Activated gamma-delta T cell (primary cell): Measurements from ENCODE around the gene STAMBP.
"Not testable (repeated sequence)": the region's sequence is repeated elsewhere in the genome, so short reads cannot be mapped to it uniquely, and the experiment has no call there.

Source experiments
- DNase-seq: peaks from one replicate; lab custom pipeline; 2025; lab: John Stamatoyannopoulos, UW

Gene STAMBP

DNA sequence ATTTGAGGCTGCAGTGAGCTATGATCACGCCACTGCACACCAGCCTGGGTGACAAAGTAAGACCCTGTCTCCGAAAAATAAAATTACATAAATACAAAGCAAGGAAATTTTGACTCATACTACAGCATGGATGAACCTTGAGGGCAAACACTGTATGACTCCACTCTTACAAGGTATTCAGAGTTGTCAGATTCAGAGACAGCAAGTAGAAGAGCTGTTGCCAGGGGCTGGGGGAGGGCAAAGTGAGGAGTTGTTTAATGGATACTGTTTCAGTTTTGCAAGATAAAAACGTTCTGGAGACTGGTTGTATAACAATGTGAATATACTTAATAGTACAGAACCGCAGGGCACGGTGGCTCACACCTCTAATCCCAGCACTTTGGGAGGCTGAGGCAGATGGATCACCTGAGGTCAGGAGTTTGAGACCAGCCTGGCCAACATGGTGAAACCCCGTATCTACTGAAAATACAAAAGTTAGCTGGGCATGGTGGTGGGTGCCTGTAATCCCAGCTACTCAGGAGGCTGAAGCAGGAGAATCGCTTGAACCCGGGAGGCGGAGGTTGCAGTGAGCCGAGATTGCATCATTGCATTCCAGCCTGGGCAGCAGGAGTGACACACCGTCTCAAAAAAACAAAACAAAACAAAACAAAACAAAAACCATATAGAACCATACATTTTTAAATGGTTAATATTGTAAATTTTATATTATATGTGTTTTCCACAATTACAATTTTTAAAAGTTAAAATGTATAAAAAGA, 59.0 kb downstream of the STAMBP start:
- not testable (repeated sequence) for DNase-seq

DNA sequence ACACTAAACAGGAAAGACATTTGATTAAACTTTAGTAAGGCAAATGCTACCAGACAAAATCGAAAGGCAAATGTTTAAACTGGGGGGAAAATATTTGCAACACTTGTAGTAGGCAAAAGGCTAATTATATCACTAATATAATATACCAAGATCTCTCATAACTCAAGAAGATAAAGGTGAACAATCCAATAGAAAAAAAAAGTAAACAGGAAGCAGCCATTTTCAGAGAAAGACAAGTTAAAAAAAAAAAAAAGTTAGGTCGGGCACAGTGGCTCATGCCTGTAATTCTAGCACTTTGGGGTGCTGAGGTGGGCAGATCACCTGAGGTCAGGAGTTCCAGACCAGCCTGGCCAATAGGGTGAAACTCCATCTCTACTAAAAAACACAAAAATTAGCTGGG, 59.6 kb downstream of the STAMBP start:
- DNase-seq = no peak

DNA sequence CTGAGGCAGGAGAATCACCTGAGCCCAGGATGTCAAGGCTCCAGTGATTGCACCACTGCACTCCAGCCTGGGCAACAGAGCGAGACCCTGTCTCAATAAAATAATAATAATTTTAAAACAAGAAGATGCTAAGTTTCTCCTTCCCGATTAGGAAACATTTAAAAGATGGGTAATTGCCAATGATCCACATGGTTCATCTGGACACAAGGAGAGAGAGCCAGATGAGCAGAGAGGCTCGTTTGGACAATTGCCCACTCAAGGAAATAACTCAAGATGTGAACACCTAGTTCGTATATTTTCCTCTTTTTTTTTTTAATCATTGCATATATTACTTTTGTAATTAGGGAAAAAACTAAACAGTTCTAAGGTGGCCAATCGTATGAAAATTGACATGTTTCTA, 60.4 kb downstream of the STAMBP start:
- no peak for DNase-seq

DNA sequence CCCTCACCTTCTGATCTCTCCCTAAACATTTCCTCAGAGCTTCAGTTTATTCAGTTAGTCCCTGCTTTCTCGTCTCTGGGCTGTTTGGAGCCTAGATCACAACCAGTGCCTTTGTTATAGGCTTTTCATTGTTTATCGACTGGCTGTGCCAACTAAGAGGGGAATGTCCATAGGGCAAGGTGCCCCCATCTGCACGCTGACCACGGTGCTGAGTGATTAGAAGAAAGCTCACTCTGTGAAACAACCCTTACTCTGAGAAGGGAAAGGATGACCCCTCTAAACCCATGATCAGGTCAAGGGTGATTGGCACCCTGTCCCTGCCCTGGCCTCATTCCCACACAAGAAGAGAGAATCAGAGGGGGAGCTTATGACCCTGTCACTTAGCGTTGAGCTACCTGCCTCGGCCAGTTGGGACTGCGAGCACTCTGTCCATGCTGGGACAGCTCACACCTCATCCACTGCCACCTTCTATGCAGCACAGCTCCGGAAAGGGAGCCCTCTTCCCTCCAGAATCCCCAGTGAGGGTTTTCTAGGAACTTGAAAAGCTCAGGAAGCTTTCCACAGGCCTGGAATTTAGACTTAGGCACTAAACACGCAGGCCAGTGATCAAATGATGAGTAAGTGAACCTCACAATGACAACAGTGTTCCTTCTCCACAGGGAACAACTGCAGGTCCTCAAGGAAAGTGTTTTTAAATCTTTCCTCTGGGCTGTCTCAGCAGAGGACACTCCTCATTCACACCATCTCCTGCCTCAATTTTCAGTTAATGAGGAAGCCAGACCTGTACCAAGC, 61.7 kb downstream of the STAMBP start:
- DNase-seq = no peak

DNA sequence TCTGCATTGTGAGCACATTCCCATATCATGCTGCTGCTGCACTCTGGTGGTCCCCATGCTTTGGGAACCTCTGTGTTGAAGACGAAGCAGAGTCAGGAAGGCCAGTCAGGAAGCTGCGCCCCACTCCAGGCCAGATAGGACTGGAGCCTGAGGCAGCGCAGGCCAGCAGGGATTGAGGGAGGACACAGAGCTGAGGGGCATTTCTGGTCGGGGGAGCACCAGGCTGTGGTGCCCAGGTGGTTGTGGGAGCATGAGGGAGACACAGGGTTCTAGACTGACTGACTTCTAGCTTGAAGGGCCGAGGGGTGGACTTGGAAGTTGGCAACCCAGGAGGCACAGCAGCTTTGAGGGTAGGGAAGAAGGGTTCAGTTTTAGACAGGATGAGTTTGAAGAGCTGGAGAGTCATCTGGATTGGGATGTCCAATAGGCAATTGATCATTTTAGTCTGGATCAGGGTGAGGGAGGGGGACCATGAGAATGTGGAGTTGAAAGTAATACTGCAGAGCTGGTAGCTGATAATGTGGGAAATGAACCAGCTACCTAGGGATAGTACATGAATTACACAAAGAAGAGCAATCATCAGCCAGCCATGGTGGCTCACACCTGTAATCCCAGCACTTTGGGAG, 62.6 kb downstream of the STAMBP start:
- no peak for DNase-seq

DNA sequence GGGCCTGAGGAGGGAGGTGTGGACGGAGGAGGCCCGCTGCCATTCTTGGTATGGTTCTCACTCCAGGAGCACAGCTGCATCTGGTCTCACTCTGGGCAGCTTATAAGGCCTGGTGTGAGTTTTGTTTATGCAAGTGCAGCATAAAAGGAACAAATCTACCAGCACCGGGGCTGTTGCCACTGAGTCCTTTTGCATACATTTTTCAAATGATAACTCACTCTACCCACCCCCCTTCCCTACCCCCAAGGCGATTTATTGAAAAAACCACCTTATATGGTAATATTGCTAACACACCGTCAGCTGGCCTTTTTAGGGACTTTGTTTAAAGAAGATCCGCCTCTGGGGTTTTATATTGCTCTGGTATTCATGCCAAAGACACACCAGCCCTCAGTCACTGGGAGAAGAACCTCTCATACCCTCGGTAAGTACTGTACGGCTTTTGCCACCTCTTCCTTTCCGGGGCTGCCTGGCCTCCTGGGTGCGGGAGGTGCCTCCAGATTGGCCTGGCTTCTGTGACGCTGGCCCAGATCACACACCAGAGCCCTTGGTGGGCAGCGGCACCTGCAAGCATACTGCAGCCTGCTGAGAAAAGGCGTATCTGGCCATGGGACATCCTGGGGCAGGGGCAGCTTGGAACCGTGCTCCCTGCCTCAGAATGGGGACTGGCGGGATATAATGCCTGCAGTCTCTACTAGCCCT, 64.0 kb downstream of the STAMBP start, which contains the start of gene ACTG2:
Gene ACTG2, plus strand, starts transcription at position 378 of the 699 bp plus-strand sequence. CDS start 8,304 bp downstream, outside the sequence.
- DNase-seq = no peak

DNA sequence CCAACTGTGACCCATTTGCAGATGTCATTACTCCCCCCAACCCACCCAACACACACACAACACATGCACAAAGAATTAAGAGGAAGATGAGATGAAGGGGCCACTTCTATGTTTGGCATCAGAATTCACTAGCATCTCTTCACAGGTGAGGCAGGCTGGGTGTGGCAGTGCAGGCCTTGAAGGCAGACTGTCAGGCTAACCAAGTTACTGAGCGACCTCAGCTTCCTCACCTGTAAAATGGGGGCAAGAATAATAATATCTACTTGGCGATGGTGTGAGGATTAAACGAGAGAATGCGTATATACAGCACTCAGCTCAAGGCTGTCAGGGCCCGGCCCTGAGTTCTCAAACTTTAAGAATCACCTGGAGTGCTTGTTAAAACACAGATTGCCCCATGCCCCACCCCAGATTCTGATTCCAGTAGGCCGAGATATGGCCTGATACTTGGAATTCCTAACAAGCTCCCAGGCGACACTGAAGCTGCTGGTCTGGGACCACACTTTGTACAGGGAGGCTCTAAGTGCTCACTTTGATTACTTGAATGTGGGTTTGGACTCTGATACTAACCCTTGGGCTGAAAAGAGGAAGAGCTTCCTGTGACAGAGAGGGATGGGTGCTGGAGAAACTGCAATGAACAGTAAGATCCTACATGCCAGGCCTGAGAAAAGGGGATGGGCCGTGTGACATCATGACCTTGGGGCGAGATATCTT, 65.2 kb downstream of the STAMBP start:
- no peak for DNase-seq

DNA sequence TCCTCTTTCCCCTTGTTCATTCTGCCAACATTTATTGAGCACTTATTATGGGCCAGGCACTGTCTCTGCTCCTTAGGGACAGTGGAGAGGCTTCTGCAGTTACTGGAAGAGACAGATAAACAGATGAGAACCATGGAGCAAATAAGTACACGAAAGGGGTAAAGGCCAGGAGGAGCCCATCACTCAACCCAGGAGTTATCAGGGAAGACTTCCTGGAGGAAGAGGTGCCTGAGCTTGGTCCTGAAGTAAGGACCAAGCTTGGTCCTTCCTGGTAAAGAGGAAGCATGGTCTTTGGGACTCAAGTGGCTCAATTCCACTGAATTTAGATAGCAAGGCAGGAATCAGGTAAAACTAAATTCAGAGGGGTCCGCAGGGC, 65.7 kb downstream of the STAMBP start:
- DNase-seq = no peak

DNA sequence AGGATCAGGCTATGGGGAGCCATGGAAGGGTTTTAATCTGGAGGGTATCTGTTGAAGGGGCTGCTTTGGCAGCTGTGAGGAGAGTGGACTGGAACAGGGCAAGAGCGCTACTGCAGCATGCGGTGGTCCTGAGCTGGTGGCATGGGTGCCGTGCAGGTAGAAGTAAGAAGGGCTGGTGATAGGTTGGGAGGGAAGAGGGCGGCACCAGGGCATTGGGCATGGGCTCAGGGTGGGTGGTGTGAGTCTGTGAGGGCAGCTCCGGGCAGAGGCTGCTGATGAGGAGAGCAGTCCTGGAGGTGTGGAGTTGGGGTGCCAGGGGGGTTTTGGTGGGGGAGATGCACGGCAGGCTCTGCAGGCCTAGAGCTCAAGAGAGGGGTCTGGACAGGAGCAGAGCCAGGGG, 66.1 kb downstream of the STAMBP start:
- DNase-seq = no peak

DNA sequence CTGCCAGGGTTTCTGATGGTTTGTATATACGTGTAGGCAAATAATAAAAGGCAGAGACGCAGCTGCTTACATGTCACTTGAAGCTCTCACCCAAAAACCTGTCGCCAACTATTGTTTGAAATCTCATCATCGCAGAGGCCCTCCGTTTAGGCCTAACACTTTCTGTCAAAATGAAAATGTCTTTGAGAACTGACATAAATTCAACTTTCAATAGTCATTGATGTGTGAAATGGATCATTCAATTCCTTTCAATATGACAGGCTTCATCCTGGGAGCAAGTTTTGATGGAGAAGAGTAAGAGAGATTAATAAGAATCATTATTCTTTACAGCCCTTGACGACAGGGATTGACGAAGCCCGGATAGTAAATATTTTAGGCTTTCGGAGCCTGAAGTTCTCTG, 66.7 kb downstream of the STAMBP start:
- no peak for DNase-seq

DNA sequence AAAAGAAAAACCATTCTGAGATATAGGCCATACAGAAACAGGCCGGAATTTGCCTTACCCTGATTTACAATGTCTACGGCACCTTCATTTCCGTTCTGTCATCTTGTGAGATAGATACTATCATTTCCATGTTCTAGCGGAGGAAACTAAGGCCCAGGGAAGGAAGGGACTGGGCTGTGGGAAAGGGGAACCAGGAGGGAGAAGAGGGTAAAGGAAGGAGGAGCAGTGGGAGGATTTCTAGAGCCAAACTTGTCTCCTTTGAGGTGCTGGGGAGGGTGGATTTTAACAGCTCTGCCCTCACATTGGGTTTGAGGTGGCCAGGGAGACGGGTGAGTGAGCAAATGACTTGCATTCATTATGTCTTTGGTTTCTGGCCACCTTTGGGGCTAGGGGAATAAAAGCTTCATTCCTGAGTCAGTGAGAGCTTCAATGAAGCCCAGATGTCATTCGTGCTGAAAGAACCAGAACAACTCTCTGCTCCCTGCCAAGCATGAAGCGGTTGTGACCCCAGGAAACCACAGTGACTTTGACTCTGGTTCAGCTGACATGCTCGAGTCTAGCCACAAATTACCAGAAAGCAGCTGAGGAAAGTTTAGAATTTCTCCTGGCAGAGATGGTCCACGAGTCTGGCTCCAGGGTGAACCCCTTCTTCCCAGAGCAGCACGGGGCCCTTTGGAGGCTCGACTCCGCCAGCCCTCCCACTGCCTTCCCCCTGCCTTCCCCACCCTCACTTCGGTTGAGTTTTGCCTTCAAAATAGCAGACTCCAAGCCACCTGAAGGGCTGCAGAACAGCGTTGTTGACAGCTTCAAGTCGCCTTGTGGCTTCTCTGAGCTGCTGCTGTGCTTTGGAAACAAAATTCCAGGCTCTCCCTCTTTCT, 67.8 kb downstream of the STAMBP start:
- DNase-seq = no peak

DNA sequence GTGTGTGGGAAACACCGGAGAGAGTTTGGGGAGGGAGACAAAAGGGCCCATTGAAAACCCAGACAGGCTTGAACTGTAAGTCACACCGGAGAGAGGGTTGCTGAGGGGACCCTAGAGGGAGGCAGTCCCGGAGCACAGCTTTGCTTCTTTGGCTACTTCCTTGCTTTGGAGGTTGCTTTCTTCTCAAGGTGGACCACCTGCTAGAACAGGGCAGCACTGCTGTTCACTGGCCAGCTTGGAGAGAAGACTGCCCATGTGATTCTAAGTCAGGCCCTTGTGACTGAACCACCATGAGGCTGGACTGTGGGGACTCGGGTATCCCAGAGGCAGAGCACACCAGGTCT, 68.5 kb downstream of the STAMBP start:
- DNase-seq = no peak

DNA sequence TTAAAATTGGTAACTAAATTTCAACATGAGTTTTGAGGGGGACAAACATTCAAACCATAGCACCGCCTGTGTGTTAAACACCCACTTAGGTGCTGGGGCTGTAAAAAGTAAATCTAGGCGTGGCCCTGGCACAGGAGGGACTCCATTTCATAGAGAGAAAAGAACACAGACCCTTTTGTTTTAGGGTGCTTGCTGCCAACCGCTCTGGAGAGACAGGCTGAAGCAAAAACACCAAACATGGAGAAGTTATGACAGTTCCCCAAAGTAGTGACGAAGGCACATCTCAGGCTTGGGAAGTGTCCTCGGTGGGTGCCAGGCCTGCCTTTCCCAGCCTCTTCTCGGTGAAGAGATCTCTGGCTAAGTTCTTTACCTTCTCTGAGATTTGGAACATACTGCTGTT, 69.2 kb downstream of the STAMBP start:
- no peak for DNase-seq

DNA sequence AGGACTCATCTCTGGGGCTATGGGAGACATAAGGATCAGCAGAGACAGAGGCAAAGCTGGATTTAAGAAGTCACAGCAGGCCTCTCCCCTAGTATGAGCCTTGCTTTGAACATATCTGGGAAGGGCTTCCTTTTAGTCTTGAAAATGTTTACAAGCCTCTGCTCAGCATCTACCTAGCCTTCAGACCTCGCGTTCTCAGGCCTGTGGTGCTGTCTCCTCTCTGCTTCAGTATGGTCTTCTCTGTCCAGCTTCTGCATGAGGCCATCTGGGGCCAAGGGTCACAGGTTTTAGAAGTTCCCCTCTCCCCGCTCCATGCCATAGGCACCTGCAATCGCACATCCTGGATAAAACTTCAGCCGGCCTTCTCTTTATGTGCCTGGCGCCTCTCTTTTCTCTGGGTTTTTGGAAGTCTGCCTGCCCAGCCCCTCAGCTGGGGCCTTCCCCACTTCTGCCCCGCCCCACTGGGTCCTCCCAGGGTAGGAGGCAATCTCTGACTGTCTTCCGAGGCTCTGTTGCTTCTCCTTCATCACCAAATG, 71.1 kb downstream of the STAMBP start:
- no peak for DNase-seq

DNA sequence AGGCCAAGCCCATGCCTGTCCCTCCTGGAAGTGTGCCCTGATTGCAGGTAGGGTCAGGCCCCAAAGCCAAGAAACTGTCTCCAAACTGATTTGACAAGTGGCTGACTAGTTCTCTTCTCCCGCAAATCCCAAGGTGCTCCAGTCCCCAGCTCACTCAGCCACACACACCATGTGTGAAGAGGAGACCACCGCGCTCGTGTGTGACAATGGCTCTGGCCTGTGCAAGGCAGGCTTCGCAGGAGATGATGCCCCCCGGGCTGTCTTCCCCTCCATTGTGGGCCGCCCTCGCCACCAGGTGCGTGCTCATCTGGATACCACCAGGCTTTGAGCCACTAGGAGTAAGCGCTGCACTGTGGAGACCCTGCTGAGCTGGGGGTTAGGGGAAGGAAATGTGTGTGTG, 72.4 kb downstream of the STAMBP start:
- DNase-seq = no peak

DNA sequence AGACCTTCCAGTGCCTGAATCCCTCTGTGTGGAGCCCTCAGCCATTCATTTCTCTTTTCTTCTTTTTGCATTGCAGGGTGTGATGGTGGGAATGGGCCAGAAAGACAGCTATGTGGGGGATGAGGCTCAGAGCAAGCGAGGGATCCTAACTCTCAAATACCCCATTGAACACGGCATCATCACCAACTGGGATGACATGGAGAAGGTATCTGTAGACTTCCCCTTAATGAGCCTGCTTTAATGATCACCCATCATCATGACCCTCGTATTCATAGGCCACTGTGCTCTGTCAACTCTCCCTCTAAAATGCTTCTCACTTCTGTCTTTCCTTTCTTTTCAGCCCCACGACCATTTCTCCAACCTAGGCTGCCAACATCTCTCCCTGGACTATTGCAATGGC, 73.5 kb downstream of the STAMBP start:
- DNase-seq = no peak

DNA sequence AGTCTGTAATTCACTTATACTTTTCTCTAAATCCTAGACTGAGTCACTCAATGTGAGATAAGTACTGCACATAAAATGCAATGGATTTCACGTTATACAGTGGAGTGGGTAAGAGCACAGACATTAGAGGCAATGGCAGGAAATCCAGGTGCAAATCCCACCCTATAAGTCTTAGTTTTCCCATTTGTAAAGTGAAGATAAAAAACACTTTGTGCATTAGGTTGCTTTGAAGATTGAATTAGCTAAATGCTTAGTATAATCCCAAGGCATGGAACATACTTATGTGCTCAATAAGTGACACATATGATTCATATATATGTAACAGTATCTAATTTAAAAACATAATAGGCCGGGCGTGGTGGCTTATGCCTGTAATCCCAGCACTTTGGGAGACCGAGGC, 74.6 kb downstream of the STAMBP start:
- no peak for DNase-seq

DNA sequence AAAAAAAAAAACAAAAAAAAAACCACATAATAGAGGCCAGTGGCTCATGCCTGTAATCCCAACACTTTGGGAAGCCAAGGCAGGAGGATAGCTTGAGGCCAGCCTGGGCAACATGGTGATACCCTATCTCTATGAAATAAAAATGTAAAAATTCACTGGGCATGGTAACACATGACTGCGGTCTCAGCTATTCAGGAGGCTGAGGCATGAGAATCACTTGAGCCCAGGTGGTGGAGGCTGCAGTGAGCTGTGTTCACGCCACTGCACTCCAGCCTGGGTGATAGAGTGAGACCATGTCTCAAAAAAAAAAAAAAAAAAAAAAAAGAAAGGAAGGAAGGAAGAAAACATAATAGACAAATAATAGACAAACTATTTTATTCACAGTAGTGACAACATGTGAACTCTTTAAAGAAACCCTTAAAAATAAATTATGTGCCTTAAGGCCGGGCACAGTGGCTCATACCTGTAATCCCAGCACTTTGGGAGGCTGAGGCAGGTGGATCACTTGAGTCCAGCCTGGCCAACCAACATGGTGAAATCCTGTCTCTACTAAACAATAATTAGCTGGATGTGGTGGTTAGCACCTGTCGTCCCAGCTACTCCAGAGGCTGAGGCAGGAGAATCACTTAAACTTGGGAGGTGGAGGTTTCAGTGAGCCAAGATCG, 75.3 kb downstream of the STAMBP start:
- not testable (repeated sequence) for DNase-seq

DNA sequence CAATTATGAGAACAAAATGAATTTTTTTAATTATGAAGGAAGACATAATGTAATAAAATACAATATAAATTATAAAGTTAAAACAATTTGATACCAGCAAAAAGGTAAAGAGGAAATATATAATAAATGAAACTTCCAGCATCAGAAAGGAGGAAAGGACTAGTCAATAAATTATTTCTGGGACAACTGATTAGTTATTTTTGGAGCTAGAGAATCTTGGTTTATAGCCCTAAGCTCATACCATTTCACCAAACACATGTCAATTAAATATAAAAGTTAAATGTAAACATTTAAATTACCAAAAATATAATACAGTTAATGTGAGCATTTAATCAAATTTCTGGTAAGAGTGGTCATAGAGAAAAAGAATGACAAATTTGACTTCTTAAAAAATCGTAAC, 76.2 kb downstream of the STAMBP start:
- no peak for DNase-seq
